GM19463 (cell line): ENCODE measurements around the gene IGSF9B.
"Not testable (repeated sequence)": the region's sequence is repeated elsewhere in the genome, so short reads cannot be mapped to it uniquely, and the experiment has no call there.

Source experiments
- ATAC-seq: cut with Tn5 transposase; IDR thresholded peaks from one replicate; pipeline ENCODE4 v1.9.1; 2021; ENCODE audit warnings: mild to moderate bottlenecking, moderate library complexity; ENCODE audit not compliant: unreplicated experiment

Gene IGSF9B

GRCh38 chr11:133956650-133957633 lies at the start of gene IGSF9B:
IGSF9B (minus strand) TSS chr11:133956968; CDS start chr11:133956754, 214 bp downstream.
- ATAC-seq: peak; percentile 98

DNA sequence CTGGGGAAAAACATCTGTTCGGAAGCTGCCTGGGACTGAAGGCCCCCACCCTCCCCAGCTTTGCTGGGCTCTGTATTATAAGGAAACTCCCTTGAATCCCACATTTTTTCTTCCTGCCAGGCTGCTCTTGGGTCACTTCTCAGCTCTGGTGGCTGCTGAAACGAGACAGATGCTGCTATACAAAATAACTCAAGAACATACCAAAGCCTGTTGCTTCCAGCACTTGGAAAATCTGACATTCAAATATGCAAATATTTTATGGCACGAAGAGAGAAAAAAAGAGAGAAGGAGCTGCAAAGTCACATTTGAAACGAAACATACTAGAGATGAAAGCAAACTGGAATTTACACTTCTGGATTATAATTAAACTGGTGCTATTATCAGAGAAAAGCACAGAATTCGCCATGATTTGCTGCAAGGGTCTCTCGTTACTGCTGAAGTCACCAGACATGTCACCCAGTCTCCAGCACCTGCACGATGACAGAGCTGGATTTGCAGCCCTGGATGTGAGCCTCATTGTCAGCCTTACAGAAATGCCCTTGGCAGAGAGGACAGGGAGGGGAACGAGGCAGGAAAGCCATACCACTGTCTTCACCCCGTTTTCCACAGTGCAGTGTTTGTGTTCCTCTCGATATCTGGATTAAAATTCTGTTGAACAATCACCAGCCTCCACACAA lies 47.9 kb upstream of the IGSF9B start:
- ATAC-seq: no peak

GRCh38 chr11:134003792-134004495 lies 47.2 kb upstream of the IGSF9B start:
- ATAC-seq: no peak

DNA sequence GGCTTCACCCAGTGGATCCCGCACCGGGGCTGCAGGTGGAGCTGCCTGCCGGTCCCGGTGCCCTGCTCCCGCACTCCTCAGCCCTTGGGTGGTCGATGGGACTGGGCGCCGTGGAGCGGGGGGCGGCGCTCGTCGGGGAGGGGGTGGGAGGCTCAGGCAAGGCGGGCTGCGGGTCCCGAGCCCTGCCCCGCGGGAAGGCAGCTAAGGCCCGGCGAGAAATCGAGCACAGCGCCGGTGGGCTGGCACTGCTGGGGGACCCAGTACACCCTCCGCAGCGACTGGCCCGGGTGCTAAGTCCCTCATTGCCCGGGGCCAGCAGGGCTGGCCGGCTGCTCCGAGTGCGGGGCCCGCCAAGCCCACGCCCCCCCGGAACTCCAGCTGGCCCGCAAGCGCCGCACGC lies 46.1 kb upstream of the IGSF9B start:
- ATAC-seq: not testable (repeated sequence)

- not testable (repeated sequence) for ATAC-seq
Measured at GRCh38 chr11:134002338-134002737, 45.6 kb upstream of the IGSF9B start.

- ATAC-seq: no peak
Measured at GRCh38 chr11:134001596-134001995, 44.8 kb upstream of the IGSF9B start.

DNA sequence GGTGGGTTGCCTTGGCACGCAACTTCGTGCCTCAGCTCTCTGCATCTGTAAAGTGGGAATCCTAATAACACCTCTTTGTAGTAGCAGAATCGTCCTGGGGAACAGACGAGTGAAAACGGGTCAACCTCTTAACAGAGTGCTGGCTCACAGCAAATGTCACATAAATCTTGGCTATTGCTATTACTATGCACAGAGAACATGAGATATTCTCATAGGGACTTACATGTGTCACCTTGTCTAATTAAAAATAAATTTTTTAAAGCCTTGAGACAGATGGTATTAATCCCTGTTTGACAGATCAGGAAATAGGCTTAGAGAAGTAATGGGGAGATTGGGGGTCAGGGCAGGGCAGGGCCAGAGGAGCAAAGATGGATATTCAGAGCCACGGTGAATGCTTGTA lies 44.3 kb upstream of the IGSF9B start:
- no peak for ATAC-seq

GRCh38 chr11:133999355-133999754 lies 42.6 kb upstream of the IGSF9B start:
- no peak for ATAC-seq

GRCh38 chr11:133997554-133997953 lies 40.8 kb upstream of the IGSF9B start:
- no peak for ATAC-seq

DNA sequence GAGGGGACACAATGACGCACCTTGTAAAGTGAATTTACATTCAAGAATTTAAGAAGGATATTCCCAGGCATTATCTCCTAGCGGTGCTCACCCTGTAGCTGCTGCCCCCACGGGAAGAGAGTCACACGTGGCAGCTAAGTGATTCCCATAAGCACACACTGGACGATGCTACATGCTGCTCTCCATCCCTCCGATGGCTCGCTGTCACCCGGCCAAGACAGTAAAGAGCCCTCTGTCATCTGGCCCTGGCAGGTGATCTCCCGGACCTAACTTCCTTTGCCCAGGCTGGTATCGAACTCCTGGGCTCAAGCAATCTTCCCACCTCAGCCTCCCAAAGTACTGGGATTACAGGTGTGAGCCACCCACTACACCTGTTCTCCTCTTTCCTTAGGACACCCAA lies 39.9 kb upstream of the IGSF9B start:
- no peak for ATAC-seq

GRCh38 chr11:133995066-133995465 lies 38.3 kb upstream of the IGSF9B start:
- ATAC-seq: no peak

DNA sequence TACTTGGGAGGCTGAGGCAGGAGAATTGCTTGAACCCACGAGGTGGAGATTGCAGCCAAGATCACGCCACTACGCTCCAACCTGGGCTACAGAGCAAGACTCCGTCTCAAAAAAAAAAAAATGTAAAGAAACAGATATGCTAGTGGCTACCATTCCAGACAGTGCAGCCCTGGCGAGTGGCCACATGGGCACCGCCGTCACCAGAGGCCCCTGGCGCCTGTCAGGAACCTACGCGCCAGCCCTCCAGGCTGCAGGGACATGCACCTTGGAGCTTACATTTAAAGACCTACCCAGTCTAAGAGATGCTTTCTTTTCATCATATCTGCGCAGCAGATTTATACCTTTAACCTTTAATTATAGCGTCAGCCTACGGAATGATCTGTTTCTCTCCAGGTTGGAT lies 37.2 kb upstream of the IGSF9B start:
- ATAC-seq: no peak

DNA sequence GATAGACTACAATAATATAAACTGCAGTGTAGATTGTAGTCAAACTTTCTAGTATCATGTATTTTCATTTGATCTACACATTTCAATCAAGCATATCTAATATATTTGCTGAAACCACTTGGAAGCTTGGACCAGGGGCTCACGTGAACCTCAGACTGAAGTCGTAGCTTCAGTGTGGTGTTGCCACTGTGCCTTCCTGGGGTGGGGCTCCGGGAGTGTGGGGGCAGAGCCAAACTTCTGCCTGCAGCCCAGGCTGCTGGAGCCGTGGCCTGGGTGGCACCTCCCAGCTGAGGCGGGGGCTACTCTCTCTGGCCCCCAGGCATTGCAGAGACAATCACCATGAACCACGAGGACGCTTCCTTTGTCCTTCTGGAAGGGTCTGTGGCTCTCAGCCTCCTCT lies 36.3 kb upstream of the IGSF9B start:
- ATAC-seq: no peak

DNA sequence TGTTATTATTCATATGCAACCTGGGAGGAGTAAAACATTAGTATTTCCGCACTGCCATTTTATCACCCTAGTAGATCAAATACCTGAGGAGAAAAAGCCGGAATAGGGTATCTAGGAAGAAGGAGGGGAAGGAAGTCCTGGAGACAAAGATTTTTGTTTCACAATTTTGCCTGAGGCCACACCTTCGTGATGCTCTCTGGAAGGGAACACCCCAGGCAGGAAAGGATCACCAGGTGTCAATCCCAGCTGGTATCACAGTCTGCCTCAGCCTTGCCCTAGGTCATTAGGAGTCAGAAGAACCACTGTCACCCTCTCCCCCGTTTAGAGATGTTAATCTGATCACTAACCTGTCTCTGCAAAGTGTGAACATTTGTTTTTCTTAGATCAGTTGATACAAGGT lies 35.4 kb upstream of the IGSF9B start:
- no peak for ATAC-seq

GRCh38 chr11:133991101-133991500 lies 34.3 kb upstream of the IGSF9B start:
- ATAC-seq: no peak

DNA sequence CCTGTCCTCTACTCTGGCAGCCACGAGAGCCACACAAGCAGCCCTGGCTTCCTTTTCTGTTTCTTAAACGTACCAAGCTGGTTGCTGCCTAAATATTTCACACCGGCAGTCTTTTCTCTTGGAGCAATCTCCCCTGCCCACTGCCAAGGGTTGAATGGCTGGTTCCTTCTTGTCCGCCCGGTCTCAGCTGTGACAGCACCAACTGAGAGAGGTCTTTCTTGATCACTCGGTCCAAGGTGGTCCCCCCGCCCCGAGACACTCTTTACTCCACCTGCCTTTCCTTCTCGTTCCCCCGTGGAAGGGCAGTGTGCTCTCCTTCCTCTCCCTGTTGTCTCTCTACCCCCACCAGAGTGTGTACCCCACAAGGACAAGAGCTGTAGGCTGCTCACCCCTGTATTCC lies 33.7 kb upstream of the IGSF9B start:
- no peak for ATAC-seq

GRCh38 chr11:133988686-133989410 lies 32.1 kb upstream of the IGSF9B start:
- no peak for ATAC-seq

DNA sequence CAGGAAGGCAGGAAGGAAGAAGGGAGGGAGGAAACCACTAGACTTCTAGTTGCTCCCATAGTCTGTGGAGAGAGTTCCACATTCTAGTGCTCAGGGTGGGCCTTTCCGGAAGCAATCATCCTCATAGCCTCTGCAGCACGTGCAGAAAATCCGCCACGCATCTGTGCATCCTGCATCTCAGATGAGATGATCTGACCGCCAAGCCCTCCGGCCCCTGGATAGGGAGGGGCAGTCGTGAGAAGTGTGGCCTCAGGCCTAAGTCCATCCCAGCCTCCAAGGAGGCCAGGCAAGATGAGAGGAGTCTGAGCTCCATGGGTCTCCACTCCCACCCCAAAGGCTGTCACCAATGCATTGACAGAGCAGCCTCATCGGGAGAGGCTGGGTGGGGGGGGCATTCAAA lies 30.4 kb upstream of the IGSF9B start:
- no peak for ATAC-seq

DNA sequence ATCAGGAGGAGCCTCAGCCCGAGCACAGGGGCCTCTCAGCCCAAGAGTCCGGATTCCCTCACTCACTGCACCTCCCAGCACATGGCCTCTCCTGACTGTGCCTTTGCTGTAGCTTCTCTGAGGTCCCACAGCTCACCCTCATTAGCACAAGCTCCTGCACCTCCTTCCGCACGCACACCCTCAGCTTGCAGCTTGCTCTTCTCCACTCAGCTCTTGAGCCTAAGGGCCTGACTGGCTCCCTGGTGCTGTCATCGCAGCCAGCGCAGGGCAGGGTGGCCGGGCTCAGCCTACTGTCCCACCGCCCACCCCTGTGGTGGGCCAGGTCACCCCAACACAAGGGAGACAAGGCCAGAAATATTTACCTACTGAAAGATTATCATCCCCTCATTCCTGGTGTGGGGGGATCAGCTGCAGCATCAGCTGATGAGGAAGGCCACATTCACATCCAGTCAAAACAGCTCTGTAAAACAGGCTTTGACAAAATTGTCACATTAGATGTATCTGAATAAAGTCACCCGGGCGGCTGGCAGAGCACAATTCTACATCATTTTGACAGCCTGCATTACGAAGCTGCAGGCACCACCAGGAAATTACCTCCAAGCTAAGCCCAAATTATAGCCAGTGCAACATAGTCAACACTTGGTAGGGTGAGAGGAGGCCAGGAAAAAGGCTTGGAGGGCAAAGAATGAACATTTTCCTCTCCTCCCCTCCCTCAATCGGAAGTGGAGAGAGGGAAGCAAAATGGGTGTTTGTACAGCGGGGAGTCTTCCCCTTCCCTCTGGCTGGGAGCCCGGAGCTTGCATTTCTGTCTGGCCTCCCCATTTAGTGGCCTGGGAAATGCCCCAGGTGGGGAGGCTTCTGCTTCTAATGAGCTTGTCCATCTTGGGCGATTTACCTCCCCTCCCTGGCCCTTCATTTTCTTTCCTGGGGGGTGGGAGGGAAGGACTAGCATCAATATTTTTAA lies 29.5 kb upstream of the IGSF9B start:
- no peak for ATAC-seq

GRCh38 chr11:133984828-133985227 lies 28.1 kb upstream of the IGSF9B start:
- no peak for ATAC-seq
